GM13977 (cell line): Measurements from ENCODE around the gene RPL7L1.

Experiments used
- DNase-seq: peaks from one replicate; pipeline ENCODE4 v3.0.0; 2012; ENCODE audit warnings: low spot score
- in situ Hi-C: fragments of 300-500 bp; cut with MboI; formaldehyde crosslinking; loops from one replicate; pipeline ENCODE4 v1.12.0; 2022; ENCODE audit warnings: low sequenced_read_pairs, low pct_unique_long_range_greater_than_20kb, mixed read lengths, inconsistent platforms; ENCODE audit not compliant: unreplicated experiment
- TF ChIP-seq, protein P1 (sequence below): IDR thresholded peaks from 2 replicates; pipeline ENCODE4 v1.5.1; 2012; ENCODE audit warnings: mild to moderate bottlenecking, control low read depth; ENCODE audit not compliant: insufficient read depth; ENCODE audit errors: extremely low read depth, missing control alignments

RPL7L1 gene

DNA sequence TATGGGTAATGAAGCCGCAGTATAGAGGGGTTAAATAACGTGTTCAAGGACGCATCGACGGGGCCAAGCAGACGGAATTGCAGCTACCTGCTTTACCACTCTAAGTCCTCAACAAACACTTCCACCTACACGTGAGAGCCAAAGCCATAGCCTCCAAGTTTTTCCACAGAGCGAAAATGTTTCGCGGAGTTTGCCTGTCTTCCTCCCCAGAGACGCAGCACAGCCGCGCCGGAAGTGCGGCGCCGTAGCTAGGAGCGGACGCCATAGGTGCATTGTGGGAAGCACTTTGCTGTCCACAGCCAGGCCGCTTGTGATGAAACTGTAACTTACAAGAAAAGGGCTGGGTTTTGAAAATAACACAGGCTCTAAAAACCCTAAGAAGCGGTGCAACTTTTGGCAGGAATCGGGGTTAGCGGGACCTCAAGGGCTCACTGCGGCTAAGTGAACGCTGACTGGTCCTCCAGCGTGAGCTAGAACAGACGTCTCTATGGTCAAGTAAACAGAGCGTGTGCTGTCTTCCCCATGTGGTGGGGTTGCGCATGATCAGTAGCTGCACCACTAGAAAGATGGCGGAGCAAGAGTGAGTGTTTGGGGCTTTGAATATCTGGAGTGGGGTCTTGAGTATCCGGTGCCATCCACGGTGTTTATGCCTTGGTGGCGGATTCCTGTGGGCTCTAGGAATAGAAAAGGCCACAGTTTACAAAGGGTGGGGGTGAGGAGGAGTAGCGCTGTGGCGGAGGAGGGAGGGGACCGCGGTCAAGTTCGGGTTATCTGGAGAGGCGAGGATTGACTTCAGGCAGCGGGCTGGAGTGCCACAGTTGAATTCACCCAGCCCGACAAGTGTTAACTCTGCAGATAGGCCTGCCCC lies at the start of gene RPL7L1:
Gene RPL7L1 (plus strand): TSS at position 245 of the 868 bp plus-strand sequence. CDS start 295 bp downstream, at position 540.
- TF ChIP-seq, protein P1, sequence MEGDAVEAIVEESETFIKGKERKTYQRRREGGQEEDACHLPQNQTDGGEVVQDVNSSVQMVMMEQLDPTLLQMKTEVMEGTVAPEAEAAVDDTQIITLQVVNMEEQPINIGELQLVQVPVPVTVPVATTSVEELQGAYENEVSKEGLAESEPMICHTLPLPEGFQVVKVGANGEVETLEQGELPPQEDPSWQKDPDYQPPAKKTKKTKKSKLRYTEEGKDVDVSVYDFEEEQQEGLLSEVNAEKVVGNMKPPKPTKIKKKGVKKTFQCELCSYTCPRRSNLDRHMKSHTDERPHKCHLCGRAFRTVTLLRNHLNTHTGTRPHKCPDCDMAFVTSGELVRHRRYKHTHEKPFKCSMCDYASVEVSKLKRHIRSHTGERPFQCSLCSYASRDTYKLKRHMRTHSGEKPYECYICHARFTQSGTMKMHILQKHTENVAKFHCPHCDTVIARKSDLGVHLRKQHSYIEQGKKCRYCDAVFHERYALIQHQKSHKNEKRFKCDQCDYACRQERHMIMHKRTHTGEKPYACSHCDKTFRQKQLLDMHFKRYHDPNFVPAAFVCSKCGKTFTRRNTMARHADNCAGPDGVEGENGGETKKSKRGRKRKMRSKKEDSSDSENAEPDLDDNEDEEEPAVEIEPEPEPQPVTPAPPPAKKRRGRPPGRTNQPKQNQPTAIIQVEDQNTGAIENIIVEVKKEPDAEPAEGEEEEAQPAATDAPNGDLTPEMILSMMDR, result no peak
- in situ Hi-C loops, result loop anchor here (5.0 kb wide), 1 partner anchor 217 kb away; no protein-coding TSS in a partner anchor
- DNase-seq, result peak; percentile 78

GRCh38 chr6:42831237-42831636 lies 48.2 kb upstream of the RPL7L1 start:
- TF ChIP-seq, protein P1, result no peak
- in situ Hi-C loops, result no loop called here
- no peak for DNase-seq

DNA sequence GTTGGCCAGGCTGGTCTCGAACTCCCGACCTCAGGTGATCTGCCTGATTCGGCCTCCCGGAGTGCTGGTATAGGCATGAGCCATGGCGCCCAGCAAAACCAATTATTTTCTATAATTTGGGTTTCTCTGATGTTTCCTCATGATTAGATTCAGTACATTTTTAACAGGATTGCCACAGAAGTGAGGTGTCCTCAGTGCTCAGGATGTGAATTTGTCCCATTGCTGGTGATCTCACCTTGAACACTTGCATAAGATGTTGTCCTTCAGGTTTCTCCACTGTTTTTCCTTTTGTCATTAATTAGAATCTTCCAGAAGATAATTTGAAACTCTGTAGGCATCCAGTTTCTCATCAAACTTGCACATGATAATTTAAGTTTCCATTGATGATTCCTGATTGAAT lies 45.4 kb upstream of the RPL7L1 start:
- in situ Hi-C loops, result no loop called here
- TF ChIP-seq, protein P1, result no peak
- no peak for DNase-seq

DNA sequence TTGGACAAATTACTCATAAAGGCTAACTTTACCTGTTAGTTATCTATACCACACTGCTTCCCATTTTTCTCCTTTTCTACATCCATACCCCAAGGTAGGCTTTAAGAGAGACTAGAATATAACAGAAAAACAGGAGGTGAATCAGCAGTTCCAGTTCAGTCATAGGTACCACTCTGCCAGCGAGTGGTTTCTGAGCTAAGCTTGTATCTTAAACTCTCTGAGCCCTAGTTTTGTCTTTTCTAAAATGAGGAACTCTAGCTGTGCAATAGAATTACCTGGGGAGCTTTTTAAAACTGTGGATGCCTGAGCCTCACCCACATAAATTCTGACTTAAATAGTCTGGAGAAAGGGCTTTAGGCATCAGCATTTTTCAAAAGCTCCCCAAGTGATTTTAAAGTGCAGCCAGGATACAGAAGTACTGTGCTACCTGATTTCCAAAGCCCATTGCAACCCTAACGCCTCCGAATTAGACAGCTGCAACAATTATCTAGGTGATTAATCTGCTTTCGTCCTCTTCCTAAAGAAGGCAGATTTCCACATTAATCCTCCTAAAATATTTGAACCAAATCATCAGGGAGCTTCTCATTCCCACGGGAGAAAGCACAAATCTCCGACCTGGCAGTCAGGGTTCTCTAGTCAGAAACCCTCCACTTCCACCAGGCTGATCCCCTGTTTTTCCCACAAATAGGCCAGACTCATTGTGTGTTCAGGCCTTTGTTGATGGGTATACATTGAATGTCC lies 37.4 kb upstream of the RPL7L1 start:
- in situ Hi-C loops, result no loop called here
- no peak for DNase-seq
- TF ChIP-seq, protein P1, result no peak

DNA sequence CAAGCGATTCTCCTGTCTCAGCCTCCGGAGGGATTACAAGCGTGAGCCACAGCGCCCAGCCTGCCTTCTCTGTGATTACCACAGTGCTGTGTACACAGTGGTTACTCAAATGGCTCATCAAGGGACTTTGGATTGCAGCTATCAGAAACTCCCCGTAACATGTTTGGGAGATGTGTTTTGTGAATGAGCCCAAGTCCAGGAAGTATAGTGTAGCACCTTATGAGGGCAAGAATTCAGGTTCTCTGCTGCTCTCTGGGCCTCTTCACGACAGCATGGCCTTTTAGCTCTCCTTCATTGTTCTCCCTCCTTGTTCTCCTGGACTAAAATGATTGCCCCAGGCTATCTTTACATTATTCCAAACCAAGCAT lies 34.1 kb upstream of the RPL7L1 start:
- in situ Hi-C loops, result no loop called here
- DNase-seq, result no peak
- TF ChIP-seq, protein P1, result no peak

DNA sequence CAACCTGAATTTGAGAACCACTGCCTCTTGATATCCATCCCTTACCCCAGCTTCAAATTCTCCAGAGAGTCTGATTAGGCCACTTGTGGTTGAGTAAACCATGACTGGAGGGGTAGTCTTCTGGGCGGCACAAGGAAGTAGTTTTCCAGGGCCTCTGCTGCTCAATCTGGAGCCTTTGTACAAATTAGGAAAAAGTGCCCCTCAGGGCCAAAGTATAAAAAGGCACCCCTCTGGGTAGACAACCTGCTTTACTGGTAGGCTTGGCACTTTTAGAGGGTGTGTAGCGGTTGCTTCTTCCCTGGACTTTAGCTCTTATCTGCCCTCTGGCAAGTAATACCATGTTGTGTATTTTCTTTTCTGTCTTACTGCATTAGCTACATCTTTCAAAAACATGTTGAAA lies 32.9 kb upstream of the RPL7L1 start:
- TF ChIP-seq, protein P1, result no peak
- DNase-seq, result no peak
- in situ Hi-C loops, result no loop called here
